SK-N-SH (cell line): ENCODE data around the gene CFAP99. TPM values are rescaled to one million over a fixed set of nuclear protein-coding genes. Genes with fewer than 3 reads are reported as not detected.
"Not testable (repeated sequence)": the region's sequence is repeated elsewhere in the genome, so short reads cannot be mapped to it uniquely, and the experiment has no call there.

Experiments
- CTCF ChIA-PET: fragments of 300-600, 350-600 bp; formaldehyde crosslinking; extraction: SDS; loops from one replicate; lab custom pipeline; 2021; lab: Yijun Ruan, JAX
- POLR2A ChIA-PET: fragments of 350-600 bp; sonication (Branson Sonifier 250); formaldehyde crosslinking; extraction: SDS; loops from one replicate; lab custom pipeline; 2020; ENCODE audit warnings: antibody characterized with exemption, inconsistent platforms; lab: Yijun Ruan, JAX
- DNase-seq: peaks from one replicate; pipeline ENCODE4 v3.0.0; 2012
- H2AFZ ChIP-seq: fragments of 200-600 bp; sonication (generic); 2 replicates; pipeline ENCODE4 v1.8.1; 2016; ENCODE audit warnings: antibody characterized with exemption, mild to moderate bottlenecking, low read depth
- H3F3A ChIP-seq: fragments of 200-600 bp; sonication (generic); replicated peaks from 2 replicates; pipeline ENCODE3; 2016; ENCODE audit warnings: antibody characterized with exemption, mild to moderate bottlenecking; ENCODE audit not compliant: insufficient read depth
- H3K27ac ChIP-seq, 2 experiments: fragments of 200-500 bp in 1 of 2; fragments of 200-600 bp in 1 of 2; sonication (Bioruptor generic) in 1 of 2; sonication (generic), shearing (Covaris generic) in 1 of 2; 2 replicates each; pipeline versions ENCODE4 v1.5.1 to v1.6.1; 2014 to 2016; ENCODE audit warnings: low read depth in 2 of 2, inconsistent platforms in 1 of 2, low read length in 1 of 2, mild to moderate bottlenecking in 1 of 2, mixed read lengths in 1 of 2
- H3K27me3 ChIP-seq: fragments of 200-600 bp; sonication (generic), shearing (Covaris generic); 2 replicates; pipeline ENCODE4 v1.6.1; 2016; ENCODE audit warnings: mixed run types; ENCODE audit not compliant: insufficient read depth
- H3K36me3 ChIP-seq, 2 experiments: fragments of 200-500 bp in 1 of 2; fragments of 200-600 bp in 1 of 2; sonication (Bioruptor generic) in 1 of 2; sonication (generic) in 1 of 2; replicated peaks in 1 of 2; 2 replicates each; pipeline versions ENCODE3 to v1.5.1; 2014 to 2016; ENCODE audit warnings: low read length in 1 of 2, mild to moderate bottlenecking in 1 of 2; ENCODE audit not compliant: insufficient read depth in 2 of 2, control insufficient read depth in 1 of 2
- H3K4me1 ChIP-seq, 2 experiments: fragments of 200-500 bp in 1 of 2; fragments of 200-600 bp in 1 of 2; sonication (Bioruptor generic) in 1 of 2; sonication (generic), shearing (Covaris generic) in 1 of 2; 2 replicates each; pipeline versions ENCODE4 v1.5.1 to v1.6.1; 2014 to 2016; ENCODE audit warnings: low read depth in 1 of 2, low read length in 1 of 2, mixed run types in 1 of 2; ENCODE audit not compliant: insufficient read depth in 2 of 2, control insufficient read depth in 1 of 2
- H3K4me2 ChIP-seq: fragments of 200-600 bp; sonication (generic), shearing (Covaris generic); 2 replicates; pipeline ENCODE4 v1.6.1; 2017; ENCODE audit warnings: mixed run types
- H3K4me3 ChIP-seq, 2 experiments: fragments of 200-500 bp in 1 of 2; fragments of 200-600 bp in 1 of 2; sonication (Bioruptor generic) in 1 of 2; sonication (generic), shearing (Covaris generic) in 1 of 2; 2 replicates each; pipeline versions ENCODE4 v1.5.1 to v1.8.1; 2014 to 2016; ENCODE audit warnings: low read depth in 2 of 2, inconsistent platforms in 1 of 2, low read length in 1 of 2, mild to moderate bottlenecking in 1 of 2, mixed read lengths in 1 of 2, moderate library complexity in 1 of 2
- H3K79me2 ChIP-seq: fragments of 200-600 bp; sonication (generic); 2 replicates; pipeline ENCODE4 v1.8.1; 2017; ENCODE audit warnings: mild to moderate bottlenecking; ENCODE audit not compliant: insufficient read depth
- H3K9ac ChIP-seq: fragments of 200-600 bp; sonication (generic); 2 replicates; pipeline ENCODE4 v1.6.1; 2017; ENCODE audit warnings: mixed run types
- H3K9me2 ChIP-seq: fragments of 200-600 bp; sonication (generic); 2 replicates; pipeline ENCODE4 v1.6.1; 2017; ENCODE audit warnings: mixed run types
- H3K9me3 ChIP-seq: fragments of 200-600 bp; sonication (generic); 2 replicates; pipeline ENCODE4 v1.6.1; 2017; ENCODE audit warnings: mixed run types, mild to moderate bottlenecking, moderate library complexity
- H4K20me1 ChIP-seq: fragments of 200-600 bp; sonication (generic); 2 replicates; pipeline ENCODE4 v1.6.1; 2017; ENCODE audit warnings: mild to moderate bottlenecking, mixed run types; ENCODE audit not compliant: insufficient read depth
- CHD2 ChIP-seq: fragments of 150-350 bp; IDR thresholded peaks from 2 replicates; pipeline ENCODE4 v1.6.1; 2018; ENCODE audit warnings: low read length; ENCODE audit not compliant: partially characterized antibody
- ELF1 ChIP-seq: IDR thresholded peaks from 2 replicates; pipeline ENCODE4 v1.4.0; 2012
- EP300 ChIP-seq, 2 experiments: IDR thresholded peaks; 2 replicates each; pipeline versions ENCODE4 v1.4.0 to v1.6.1; 2012; ENCODE audit warnings: borderline replicate concordance in 1 of 2, low read depth in 1 of 2, low read length in 1 of 2
- EZH2phosphoT487 ChIP-seq: fragments of 200-600 bp; sonication (generic); IDR thresholded peaks from 2 replicates; pipeline ENCODE4 v1.6.1; 2017; ENCODE audit warnings: low read depth, mixed run types, mild to moderate bottlenecking, antibody characterized with exemption, moderate library complexity, borderline replicate concordance
- FOXJ3 ChIP-seq: sonication (generic); formaldehyde crosslinking; IDR thresholded peaks from 2 replicates; pipeline ENCODE4 v1.5.1; 2020; ENCODE audit warnings: mild to moderate bottlenecking, missing genetic modification reagents
- GABPA ChIP-seq: IDR thresholded peaks from 2 replicates; pipeline ENCODE4 v1.4.0; 2012; ENCODE audit warnings: low read depth, mild to moderate bottlenecking
- GATA2 ChIP-seq: sonication (generic); formaldehyde crosslinking; IDR thresholded peaks from 2 replicates; pipeline ENCODE4 v1.5.0; 2020; ENCODE audit warnings: mild to moderate bottlenecking, missing genetic modification reagents
- MAX ChIP-seq: IDR thresholded peaks from 2 replicates; pipeline ENCODE4 v1.4.0; 2012; ENCODE audit warnings: low read depth
- MEF2A ChIP-seq: IDR thresholded peaks from 2 replicates; pipeline ENCODE4 v1.4.0; 2012; ENCODE audit warnings: low read depth, borderline replicate concordance
- NRF1 ChIP-seq: IDR thresholded peaks from 2 replicates; pipeline ENCODE4 v1.6.1; 2012; ENCODE audit warnings: low read depth, mild to moderate bottlenecking, low read length
- POLR2AphosphoS5 ChIP-seq: IDR thresholded peaks from 2 replicates; pipeline ENCODE4 v1.6.1; 2012; ENCODE audit warnings: low read depth, low read length
- RAD21 ChIP-seq: IDR thresholded peaks from 2 replicates; pipeline ENCODE4 v1.6.1; 2012; ENCODE audit warnings: mild to moderate bottlenecking, low read length
- RCOR1 ChIP-seq: fragments of 150-350 bp; IDR thresholded peaks from 2 replicates; pipeline ENCODE4 v1.6.1; 2017; ENCODE audit warnings: antibody characterized with exemption, low read length
- RXRA ChIP-seq: IDR thresholded peaks from 2 replicates; pipeline ENCODE4 v1.4.0; 2012; ENCODE audit warnings: low read depth, mild to moderate bottlenecking, borderline replicate concordance
- SMC3 ChIP-seq: IDR thresholded peaks from 2 replicates; pipeline ENCODE4 v1.6.1; 2012; ENCODE audit warnings: low read depth, low read length, improper control_type of control experiment
- TCF12 ChIP-seq: IDR thresholded peaks from 2 replicates; pipeline ENCODE4 v1.4.0; 2012
- TEAD4 ChIP-seq: IDR thresholded peaks from 2 replicates; pipeline ENCODE4 v1.4.0; 2012; ENCODE audit warnings: mild to moderate bottlenecking, borderline replicate concordance; ENCODE audit not compliant: insufficient read depth
- WGBS: methylation state at CpG from one replicate; pipeline ENCODE4 v1.1.6; 2017; ENCODE audit warnings: low lambda C conversion rate; 5-methylcytosine and 5-hydroxymethylcytosine counted together
- polyA plus RNA-seq, 3 experiments: library from polyadenylated mRNA; depleted of rRNA; stranded (reverse); fragments of >200 nt; gene quantifications; 2 replicates each; pipeline ENCODE4 v1.2.3, GENCODE V29; 2012
- TF ChIP-seq, protein P1 (sequence below): IDR thresholded peaks from 2 replicates; pipeline ENCODE4 v1.4.0; 2012; ENCODE audit warnings: low read depth, borderline replicate concordance
- TF ChIP-seq, protein P2 (sequence below): fragments of 150-350 bp; IDR thresholded peaks from 2 replicates; pipeline ENCODE4 v1.6.1; 2017; ENCODE audit warnings: antibody characterized with exemption, low read length, low read depth, borderline replicate concordance

The CFAP99 gene
- polyA plus RNA-seq, 1 of the 3 experiments (the other 2 are of a cell fraction) = 0.13 TPM

DNA sequence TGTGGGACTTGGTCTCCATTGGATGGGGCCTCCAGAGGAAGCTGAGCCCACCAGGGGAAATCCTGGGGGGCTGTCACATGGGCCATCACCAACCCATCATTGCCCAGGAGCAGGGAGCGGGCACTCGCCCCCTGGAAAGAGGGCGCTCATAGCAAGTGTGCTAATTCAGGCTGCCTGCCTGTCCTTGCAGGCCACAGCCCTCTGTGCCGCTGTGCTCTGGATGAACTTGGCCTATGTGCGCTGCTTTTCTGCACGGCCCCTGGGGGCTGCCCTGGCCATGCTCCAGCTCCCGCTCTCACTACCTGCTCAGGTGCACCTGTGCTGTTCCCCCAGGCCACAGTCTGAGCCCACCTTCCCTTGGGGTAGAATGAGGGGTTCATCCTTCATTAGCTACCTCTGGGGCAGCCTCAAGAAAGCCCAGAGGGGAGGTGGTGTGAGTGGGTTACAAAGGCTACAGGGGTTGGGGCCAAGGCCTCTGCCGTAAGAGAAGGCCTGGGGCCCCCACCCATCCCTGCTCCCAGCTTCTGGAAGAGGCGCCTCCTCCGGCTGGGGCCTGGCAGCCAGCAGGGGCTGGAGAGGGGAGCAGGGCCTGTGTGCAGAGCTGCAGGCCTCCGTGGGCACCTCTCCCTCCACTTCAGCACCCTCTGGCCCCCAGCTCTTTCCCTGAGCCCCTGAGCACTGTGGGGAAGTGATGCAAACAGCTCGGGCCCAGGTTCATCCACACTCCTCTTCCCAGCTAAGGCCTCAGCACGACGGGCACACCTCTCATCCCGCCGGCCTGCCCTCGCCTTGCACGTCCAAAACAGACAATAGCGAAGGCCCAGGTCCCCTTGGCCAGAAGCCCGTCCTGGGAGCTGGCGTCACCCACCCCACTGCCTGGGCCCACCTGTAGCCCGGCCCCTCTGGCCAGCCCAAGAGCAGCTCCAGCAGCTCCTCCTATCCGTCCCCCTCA is 8.9 kb downstream of the CFAP99 start (continued):
- TF ChIP-seq TEAD4 (no peak), GATA2 (CRISPR knock-in tag) (no peak), SMC3 (no peak), FOXJ3 (CRISPR knock-in tag) (no peak), GABPA (no peak), MEF2A (no peak), RXRA (no peak)
- TF ChIP-seq, protein P1, sequence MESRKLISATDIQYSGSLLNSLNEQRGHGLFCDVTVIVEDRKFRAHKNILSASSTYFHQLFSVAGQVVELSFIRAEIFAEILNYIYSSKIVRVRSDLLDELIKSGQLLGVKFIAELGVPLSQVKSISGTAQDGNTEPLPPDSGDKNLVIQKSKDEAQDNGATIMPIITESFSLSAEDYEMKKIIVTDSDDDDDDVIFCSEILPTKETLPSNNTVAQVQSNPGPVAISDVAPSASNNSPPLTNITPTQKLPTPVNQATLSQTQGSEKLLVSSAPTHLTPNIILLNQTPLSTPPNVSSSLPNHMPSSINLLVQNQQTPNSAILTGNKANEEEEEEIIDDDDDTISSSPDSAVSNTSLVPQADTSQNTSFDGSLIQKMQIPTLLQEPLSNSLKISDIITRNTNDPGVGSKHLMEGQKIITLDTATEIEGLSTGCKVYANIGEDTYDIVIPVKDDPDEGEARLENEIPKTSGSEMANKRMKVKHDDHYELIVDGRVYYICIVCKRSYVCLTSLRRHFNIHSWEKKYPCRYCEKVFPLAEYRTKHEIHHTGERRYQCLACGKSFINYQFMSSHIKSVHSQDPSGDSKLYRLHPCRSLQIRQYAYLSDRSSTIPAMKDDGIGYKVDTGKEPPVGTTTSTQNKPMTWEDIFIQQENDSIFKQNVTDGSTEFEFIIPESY = no peak
- TF ChIP-seq, protein P2, sequence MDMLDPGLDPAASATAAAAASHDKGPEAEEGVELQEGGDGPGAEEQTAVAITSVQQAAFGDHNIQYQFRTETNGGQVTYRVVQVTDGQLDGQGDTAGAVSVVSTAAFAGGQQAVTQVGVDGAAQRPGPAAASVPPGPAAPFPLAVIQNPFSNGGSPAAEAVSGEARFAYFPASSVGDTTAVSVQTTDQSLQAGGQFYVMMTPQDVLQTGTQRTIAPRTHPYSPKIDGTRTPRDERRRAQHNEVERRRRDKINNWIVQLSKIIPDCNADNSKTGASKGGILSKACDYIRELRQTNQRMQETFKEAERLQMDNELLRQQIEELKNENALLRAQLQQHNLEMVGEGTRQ = no peak

DNA sequence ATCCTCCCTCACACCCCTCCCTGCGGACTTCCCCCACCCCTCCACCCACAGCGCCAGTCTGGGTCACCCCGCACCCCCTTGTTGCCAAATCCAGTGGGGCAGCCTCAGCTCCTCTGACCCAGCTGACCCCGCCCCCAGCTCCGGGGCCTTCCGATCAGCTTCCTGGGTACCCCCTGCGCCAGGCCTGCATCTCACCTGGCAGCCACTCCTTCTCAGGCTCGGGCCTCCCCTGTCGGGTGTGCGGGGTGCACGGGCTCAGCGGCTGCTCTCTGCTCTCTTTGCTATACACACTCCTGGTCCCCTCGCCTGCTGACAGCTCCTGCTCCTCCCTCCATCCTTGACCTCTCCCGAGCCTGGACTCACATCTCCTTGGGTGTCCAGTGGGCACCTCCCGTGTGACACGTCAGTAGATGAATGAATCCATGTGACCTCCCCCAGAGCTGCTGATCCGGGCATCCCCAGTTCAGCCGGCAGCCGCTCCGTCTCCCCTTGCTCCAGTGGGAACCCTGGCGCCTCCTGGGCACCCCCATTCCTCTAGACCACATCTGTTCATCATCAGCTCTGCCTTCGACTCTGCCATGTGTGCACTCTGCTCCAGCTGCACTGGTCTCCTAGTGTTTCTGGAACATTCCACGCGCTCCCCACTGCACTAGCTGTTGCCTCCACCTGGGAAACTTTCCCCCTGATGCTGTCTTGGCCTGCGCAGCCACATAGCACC is 9.9 kb downstream of the CFAP99 start:
- no peak for TF ChIP-seq POLR2AphosphoS5
- TF ChIP-seq NRF1 = no peak
- TF ChIP-seq TCF12 = no peak
- TF ChIP-seq MAX = no peak
- no peak for TF ChIP-seq CHD2
- TF ChIP-seq ELF1 = no peak
- no peak for TF ChIP-seq GATA2 (CRISPR knock-in tag)
- TF ChIP-seq MEF2A = no peak
- TF ChIP-seq EZH2phosphoT487 = no peak
- TF ChIP-seq EP300 (IDR thresholded peaks at IDR 0.05; ENCODE audit: borderline replicate concordance in 1 of 2, low read depth in 1 of 2, low read length in 1 of 2) = no peak
- TF ChIP-seq RCOR1 = no peak
- no peak for TF ChIP-seq RAD21
- TF ChIP-seq, all 33 proteins: peak for 0
- H3K27ac ChIP-seq = no peak overlapping the region
- ChIA-PET CTCF (interaction anchor here (1.2 to 2.2 kb wide), 4 partner anchors 8 to 16 kb away, joined by 3 to 8 read pairs (median 4); partner anchors contain the start of genes CFAP99 and ZFYVE28), POLR2A (no interaction called here)
- H3K79me2 ChIP-seq = no peaks in the 10 kb centered on the region
- peaks cover 5 to 6% of the 10 kb centered on the region in 2 experiments; a peak in 1 of 4 replicates for H3K4me1 ChIP-seq
- no peaks in the 10 kb centered on the region for H3K27me3 ChIP-seq
- H4K20me1 ChIP-seq = no peaks in the 10 kb centered on the region
- H2AFZ ChIP-seq = no peak overlapping the region
- no peaks in the 10 kb centered on the region for H3F3A ChIP-seq
- H3K4me2 ChIP-seq = no peak overlapping the region
- H3K9ac ChIP-seq = no peak overlapping the region
- no peak for DNase-seq
- no peak overlapping the region for H3K4me3 ChIP-seq
- no peaks in the 10 kb centered on the region for H3K9me2 ChIP-seq
- H3K36me3 ChIP-seq = no peaks in the 10 kb centered on the region
- no peaks in the 10 kb centered on the region for H3K9me3 ChIP-seq
- 89% methylated on average over 25 of the region's 25 CpGs for WGBS

DNA sequence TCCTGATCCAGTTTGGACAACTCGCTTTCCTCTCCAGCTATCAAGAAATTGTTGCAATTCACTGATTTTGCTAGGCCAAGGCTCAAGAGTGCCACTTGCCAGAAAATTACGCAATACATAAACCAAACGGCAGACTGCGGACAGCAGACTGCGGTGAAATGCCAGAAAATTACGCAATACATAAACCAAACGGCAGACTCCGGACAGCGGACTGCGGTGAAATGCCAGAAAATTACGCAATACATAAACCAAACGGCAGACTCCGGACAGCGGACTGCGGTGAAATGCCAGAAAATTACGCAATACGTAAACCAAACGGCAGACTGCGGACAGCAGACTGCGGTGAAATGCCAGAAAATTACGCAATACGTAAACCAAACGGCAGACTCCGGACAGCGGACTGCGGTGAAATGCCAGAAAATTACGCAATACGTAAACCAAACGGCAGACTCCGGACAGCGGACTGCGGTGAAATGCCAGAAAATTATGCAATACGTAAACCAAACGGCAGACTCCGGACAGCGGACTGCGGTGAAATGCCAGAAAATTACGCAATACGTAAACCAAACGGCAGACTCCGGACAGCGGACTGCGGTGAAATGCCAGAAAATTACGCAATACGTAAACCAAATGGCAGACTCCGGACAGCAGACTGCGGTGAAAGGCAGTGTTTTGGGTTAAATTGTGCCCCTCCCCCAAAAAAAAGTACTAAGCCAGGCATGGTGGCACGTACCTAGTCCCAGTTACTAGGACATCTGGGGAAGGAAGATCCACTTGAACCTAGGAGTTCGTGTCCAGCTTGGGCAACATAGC is 11.4 kb downstream of the CFAP99 start:
- H3K36me3 ChIP-seq, DNase-seq, H3K27ac ChIP-seq, H2AFZ ChIP-seq, H4K20me1 ChIP-seq, H3K9me2 ChIP-seq, H3K4me1 ChIP-seq, POLR2A ChIA-PET, H3K9me3 ChIP-seq, H3K27me3 ChIP-seq, H3K4me2 ChIP-seq, H3K79me2 ChIP-seq, H3F3A ChIP-seq, H3K4me3 ChIP-seq, H3K9ac ChIP-seq: not testable (repeated sequence)
- CTCF ChIA-PET = interaction anchor here (0.6 kb wide), 1 partner anchor 167 kb away, joined by 3 read pairs; no protein-coding TSS in a partner anchor
- 82% methylated on average over 29 of the region's 49 CpGs for WGBS
